GM18499 (cell line): Measurements from ENCODE around the gene TRIM22.
"Not testable (repeated sequence)": the region's sequence is repeated elsewhere in the genome, so short reads cannot be mapped to it uniquely, and the experiment has no call there.

Source experiments
- ATAC-seq: cut with Tn5 transposase; IDR thresholded peaks from one replicate; pipeline ENCODE4 v1.9.1; 2021; ENCODE audit warnings: moderate number of reproducible peaks; ENCODE audit not compliant: insufficient read depth, unreplicated experiment

The TRIM22 gene

GRCh38 chr11:5690216-5690615, 626 bp downstream of the TRIM22 start:
- ATAC-seq, result no peak

- ATAC-seq, result no peak
Measured at GRCh38 chr11:5690736-5691135, 1.1 kb downstream of the TRIM22 start.

GRCh38 chr11:5691238-5691963, 1.8 kb downstream of the TRIM22 start:
- ATAC-seq, result not testable (repeated sequence)

GRCh38 chr11:5691964-5692361, 2.4 kb downstream of the TRIM22 start:
- ATAC-seq, result no peak

GRCh38 chr11:5694642-5695041, 5.1 kb downstream of the TRIM22 start:
- ATAC-seq, result no peak

GRCh38 chr11:5695580-5695979, 6.0 kb downstream of the TRIM22 start:
- no peak for ATAC-seq

- no peak for ATAC-seq
Measured at GRCh38 chr11:5696210-5696609, 6.6 kb downstream of the TRIM22 start.

- no peak for ATAC-seq
Measured at GRCh38 chr11:5698281-5698680, 8.7 kb downstream of the TRIM22 start.

GRCh38 chr11:5700421-5701054, 10.9 kb downstream of the TRIM22 start:
- ATAC-seq, result no peak

- ATAC-seq, result no peak
Measured at GRCh38 chr11:5701055-5701577, 11.5 kb downstream of the TRIM22 start.

GRCh38 chr11:5703741-5704536, 14.3 kb downstream of the TRIM22 start:
- ATAC-seq, result peak; percentile 42

- ATAC-seq, result no peak
Measured at GRCh38 chr11:5705688-5706087, 16.1 kb downstream of the TRIM22 start.

GRCh38 chr11:5712507-5712906, 22.9 kb downstream of the TRIM22 start:
- no peak for ATAC-seq

- no peak for ATAC-seq
Measured at GRCh38 chr11:5713695-5714094, 24.1 kb downstream of the TRIM22 start.

GRCh38 chr11:5716518-5716917, 26.9 kb downstream of the TRIM22 start:
- not testable (repeated sequence) for ATAC-seq

GRCh38 chr11:5719703-5720495, 30.3 kb downstream of the TRIM22 start:
- ATAC-seq, result no peak

GRCh38 chr11:5722622-5723021, 33.0 kb downstream of the TRIM22 start:
- ATAC-seq, result no peak

- no peak for ATAC-seq
Measured at GRCh38 chr11:5726351-5726750, 36.8 kb downstream of the TRIM22 start.

- ATAC-seq, result no peak
Measured at GRCh38 chr11:5727691-5728090, 38.1 kb downstream of the TRIM22 start.

GRCh38 chr11:5736396-5736795, 46.8 kb downstream of the TRIM22 start, which contains the start of gene OR56B1:
Gene OR56B1 (plus strand): TSS chr11:5736448. CDS start chr11:5736517, 69 bp downstream.
- no peak for ATAC-seq
